ENCODE data around the gene TBC1D9. TPM values are rescaled to one million over a fixed set of nuclear protein-coding genes. Genes with fewer than 3 reads are reported as not detected.
A peak's percentile ranks its signal among the peaks of the same experiment; 100 is the strongest.

Gene TBC1D9
- total RNA-seq, 1 donor from 2014 or later: 15.9 TPM

DNA sequence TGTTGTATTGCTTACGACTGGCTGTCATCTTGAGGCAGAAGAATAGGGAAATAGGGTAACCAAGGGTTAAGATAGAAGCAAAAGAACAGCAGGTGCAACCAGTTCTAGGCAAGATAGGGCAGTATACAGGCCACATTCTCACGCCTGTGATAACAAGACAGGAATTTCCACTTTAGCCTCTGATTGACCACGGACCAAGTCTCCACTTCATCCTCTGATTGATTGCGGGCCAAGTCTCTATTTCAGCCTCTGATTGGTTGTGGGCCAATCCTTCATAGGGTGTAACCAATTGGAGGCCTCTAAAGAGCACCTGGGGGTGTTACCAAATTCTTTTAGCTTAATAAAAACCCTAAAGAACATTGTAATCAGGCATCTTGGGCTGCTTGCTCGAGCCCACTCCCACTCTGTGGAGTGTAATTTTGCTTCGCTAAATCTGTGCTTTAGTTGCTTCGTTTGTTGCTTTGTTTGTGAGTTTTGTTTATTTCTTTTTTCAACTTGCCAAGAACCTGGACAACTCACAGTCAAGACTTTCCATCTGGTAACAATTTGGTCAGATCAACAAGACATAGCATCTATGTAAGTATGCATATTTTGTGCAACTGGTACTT lies 8.7 kb upstream of the TBC1D9 start:
- Mint-ChIP-seq H3K27me3 (ENCODE audit: low read depth) (peaks cover 2% of the 10 kb centered on the region), H3K4me3 (no peak overlapping the region), H3K27ac (ENCODE audit: unreplicated experiment) (no peak overlapping the region), H3K9me3 (no peaks in the 10 kb centered on the region), H3K36me3 (ENCODE audit: low read depth) (no peaks in the 10 kb centered on the region), H3K4me1 (no peaks in the 10 kb centered on the region)
- DNase-seq (ENCODE audit: low read depth, low spot score): no peak
- TF ChIP-seq, protein P1, sequence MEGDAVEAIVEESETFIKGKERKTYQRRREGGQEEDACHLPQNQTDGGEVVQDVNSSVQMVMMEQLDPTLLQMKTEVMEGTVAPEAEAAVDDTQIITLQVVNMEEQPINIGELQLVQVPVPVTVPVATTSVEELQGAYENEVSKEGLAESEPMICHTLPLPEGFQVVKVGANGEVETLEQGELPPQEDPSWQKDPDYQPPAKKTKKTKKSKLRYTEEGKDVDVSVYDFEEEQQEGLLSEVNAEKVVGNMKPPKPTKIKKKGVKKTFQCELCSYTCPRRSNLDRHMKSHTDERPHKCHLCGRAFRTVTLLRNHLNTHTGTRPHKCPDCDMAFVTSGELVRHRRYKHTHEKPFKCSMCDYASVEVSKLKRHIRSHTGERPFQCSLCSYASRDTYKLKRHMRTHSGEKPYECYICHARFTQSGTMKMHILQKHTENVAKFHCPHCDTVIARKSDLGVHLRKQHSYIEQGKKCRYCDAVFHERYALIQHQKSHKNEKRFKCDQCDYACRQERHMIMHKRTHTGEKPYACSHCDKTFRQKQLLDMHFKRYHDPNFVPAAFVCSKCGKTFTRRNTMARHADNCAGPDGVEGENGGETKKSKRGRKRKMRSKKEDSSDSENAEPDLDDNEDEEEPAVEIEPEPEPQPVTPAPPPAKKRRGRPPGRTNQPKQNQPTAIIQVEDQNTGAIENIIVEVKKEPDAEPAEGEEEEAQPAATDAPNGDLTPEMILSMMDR (conservative IDR thresholded peaks at IDR 0.05): no peak

DNA sequence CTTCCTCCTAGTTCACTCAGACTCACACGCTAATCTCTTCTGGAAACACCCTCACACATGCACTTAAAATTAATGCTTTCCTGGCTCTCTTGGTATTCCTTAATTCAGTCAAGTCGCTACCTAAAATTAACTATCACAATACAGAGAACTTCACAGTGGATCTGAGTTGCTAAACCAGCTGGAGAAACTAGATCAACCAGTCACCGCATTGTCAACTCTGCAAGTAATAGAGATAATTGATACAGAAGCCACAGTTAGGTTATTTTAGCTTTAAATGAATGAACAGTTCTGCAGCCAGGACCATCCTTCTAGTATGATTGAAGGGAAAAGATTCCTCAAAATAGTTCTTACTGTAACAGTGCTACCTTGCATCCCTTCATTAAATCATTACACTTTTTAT lies 6.0 kb upstream of the TBC1D9 start:
- H3K4me3 Mint-ChIP-seq: no peak overlapping the region
- H3K4me1 Mint-ChIP-seq: peaks cover 6% of the 10 kb centered on the region
- H3K27me3 Mint-ChIP-seq (ENCODE audit: low read depth): peaks cover 2% of the 10 kb centered on the region

DNA sequence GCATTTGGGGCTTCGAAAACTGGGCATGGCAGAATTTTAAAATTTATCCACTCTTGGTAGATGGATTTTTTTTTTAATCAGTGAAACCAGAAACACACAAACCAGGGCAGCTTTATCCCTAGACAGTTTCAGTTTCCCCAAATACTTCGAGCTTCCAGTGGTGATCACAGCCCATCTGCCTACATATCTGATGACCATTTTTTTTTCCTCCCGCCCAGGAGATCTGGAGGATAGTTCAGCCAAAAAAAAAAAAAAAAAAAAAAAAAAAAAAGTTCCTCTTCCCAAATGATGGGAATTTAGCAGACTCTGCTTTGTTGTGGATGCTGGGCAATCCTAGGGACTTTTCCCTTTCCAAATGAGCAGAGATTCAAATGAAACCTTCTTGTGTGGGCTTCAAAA lies 1.0 kb upstream of the TBC1D9 start:
- TF ChIP-seq, protein P1 (conservative IDR thresholded peaks at IDR 0.05): no peak
- Mint-ChIP-seq H3K4me3 (peak overlapping the region; percentile 90), H3K36me3 (ENCODE audit: low read depth) (peaks cover 7% of the 10 kb centered on the region), H3K9me3 (no peaks in the 10 kb centered on the region), H3K4me1 (peaks cover 31% of the 10 kb centered on the region), H3K27ac (ENCODE audit: unreplicated experiment) (peak overlapping the region; percentile 27), H3K27me3 (ENCODE audit: low read depth) (peaks cover 2% of the 10 kb centered on the region)
- DNase-seq (ENCODE audit: low read depth, low spot score): no peak

More for the DNA sequence above, 6.0 kb upstream of the TBC1D9 start:
- TF ChIP-seq, protein P1 (conservative IDR thresholded peaks at IDR 0.05): no peak
- Mint-ChIP-seq H3K9me3 (no peaks in the 10 kb centered on the region), H3K27ac (ENCODE audit: unreplicated experiment) (no peak overlapping the region), H3K36me3 (ENCODE audit: low read depth) (no peaks in the 10 kb centered on the region)
- DNase-seq (ENCODE audit: low read depth, low spot score): no peak

DNA sequence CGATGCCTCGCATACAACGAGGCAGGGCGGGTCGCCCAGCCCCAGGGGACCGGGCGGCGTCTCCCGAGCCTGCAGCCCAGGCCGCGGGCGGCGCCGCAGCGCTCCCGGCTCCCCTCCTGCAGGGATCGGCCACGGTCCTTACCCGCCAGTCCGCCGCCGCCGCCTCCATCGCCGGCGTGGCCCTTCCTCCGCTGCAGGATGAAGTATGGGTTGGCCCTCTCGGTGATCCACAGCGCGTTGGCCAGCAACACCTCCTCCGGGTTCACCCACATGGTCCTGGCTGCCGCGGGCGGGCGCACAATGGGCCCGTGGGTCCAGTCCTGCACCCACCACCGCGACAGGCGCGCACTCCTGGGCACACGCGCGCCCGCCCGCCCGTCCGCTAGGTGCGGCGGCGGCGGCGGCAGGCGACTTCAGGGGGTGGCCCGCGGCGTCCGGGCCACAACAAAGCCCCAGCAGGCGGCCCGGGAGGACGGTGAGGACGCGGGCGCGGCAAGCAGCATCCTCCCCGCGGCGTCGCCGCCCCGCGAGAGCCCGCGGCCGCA lies 339 bp downstream of the TBC1D9 start:
- no peaks in the 10 kb centered on the region for H3K9me3 Mint-ChIP-seq
- peaks cover 31% of the 10 kb centered on the region for H3K4me1 Mint-ChIP-seq
- H3K36me3 Mint-ChIP-seq (ENCODE audit: low read depth): peaks cover 16% of the 10 kb centered on the region
- H3K27ac Mint-ChIP-seq (ENCODE audit: unreplicated experiment): peak overlapping the region; percentile 89
- peaks cover 2% of the 10 kb centered on the region for H3K27me3 Mint-ChIP-seq (ENCODE audit: low read depth)
- TF ChIP-seq, protein P1 (conservative IDR thresholded peaks at IDR 0.05): peak; percentile 22
- peak overlapping the region; percentile 93 for H3K4me3 Mint-ChIP-seq
- DNase-seq (ENCODE audit: low read depth, low spot score): peak; percentile 53

DNA sequence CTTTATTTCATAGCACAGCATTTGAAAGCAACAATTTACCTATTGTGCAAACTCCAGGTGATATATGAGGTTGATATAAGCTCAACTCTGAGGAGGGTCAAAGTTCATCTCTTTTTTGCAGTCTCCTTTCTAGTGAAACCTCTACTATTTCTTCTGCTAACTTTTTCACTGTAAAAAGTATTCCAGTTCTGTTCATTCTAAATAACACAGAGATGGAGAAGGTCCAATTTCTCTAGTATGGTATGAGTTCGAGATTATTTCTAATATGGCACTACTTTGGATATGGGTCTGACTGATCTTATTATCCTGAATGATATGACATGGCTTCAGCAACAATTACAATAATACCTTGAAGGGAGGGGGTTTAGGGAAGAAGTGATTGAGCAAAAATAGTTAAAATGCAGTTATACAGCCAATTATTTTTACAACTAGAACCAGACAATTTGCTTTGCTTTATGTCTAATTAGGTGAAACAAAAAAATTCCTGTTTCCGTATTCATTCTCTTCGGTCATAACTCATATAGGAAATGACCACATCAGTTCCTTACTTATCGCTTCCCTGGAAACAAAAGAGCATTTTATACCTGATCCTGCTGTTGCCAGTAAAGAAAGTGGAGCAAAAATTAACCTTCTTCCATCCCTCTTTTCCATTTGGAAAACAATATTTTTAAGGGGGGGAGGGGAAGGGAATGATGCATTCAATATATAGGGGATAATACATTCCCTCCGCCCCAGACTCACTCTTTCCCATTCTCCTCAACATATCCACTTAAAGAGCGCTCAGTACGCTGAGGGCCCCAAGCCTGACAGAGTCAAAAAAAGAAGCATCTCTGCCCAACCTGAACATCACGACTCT lies 1.0 kb downstream of the TBC1D9 start:
- peak overlapping the region; percentile 89 for H3K27ac Mint-ChIP-seq (ENCODE audit: unreplicated experiment)

More for the DNA sequence above, 1.0 kb downstream of the TBC1D9 start:
- Mint-ChIP-seq H3K9me3 (no peaks in the 10 kb centered on the region), H3K36me3 (ENCODE audit: low read depth) (peaks cover 16% of the 10 kb centered on the region), H3K4me1 (peaks cover 31% of the 10 kb centered on the region), H3K27me3 (ENCODE audit: low read depth) (peaks cover 2% of the 10 kb centered on the region), H3K4me3 (peak overlapping the region; percentile 93)
- DNase-seq (ENCODE audit: low read depth, low spot score): no peak
- TF ChIP-seq, protein P1 (conservative IDR thresholded peaks at IDR 0.05): no peak

All from neural crest cell (in vitro differentiated cells).